H9 (cell line): ENCODE measurements around the gene LASP1. TPM values are rescaled to one million over a fixed set of nuclear protein-coding genes. Genes with fewer than 3 reads are reported as not detected.
A peak's percentile ranks its signal among the peaks of the same experiment; 100 is the strongest.

ENCODE experiments used
- DNase-seq: peaks from one replicate; pipeline ENCODE4 v3.0.0-alpha.2; 2017
- H2AFZ ChIP-seq: one replicate; pipeline ENCODE4 v1.6.1; 2013; ENCODE audit warnings: mild to moderate bottlenecking, low read length, control low read depth, moderate library complexity
- H2AK5ac ChIP-seq: 2 replicates; pipeline ENCODE4 v1.6.1; 2013; ENCODE audit warnings: low read length, control low read depth, mixed read lengths; ENCODE audit not compliant: insufficient read length
- H2BK120ac ChIP-seq: one replicate; pipeline ENCODE4 v1.6.1; 2013; ENCODE audit warnings: low read depth, mild to moderate bottlenecking, low read length, control low read depth, inconsistent platforms; ENCODE audit not compliant: poor library complexity, severe bottlenecking
- H2BK12ac ChIP-seq: 2 replicates; pipeline ENCODE4 v1.6.1; 2013; ENCODE audit warnings: low read length, control low read depth, mixed read lengths, low read depth; ENCODE audit not compliant: insufficient read length
- H2BK15ac ChIP-seq: 2 replicates; pipeline ENCODE4 v1.6.1; 2013; ENCODE audit warnings: low read depth, low read length, control low read depth
- H2BK20ac ChIP-seq: one replicate; pipeline ENCODE4 v1.6.1; 2013; ENCODE audit warnings: low read depth, mild to moderate bottlenecking, low read length, control low read depth, inconsistent platforms; ENCODE audit not compliant: poor library complexity, severe bottlenecking
- H2BK5ac ChIP-seq: 2 replicates; pipeline ENCODE4 v1.6.1; 2013; ENCODE audit warnings: low read length, control low read depth, mixed read lengths; ENCODE audit not compliant: insufficient read length
- H3K14ac ChIP-seq: 2 replicates; pipeline ENCODE4 v1.6.1; 2013; ENCODE audit warnings: low read length, control low read depth; ENCODE audit not compliant: insufficient read depth
- H3K18ac ChIP-seq: 2 replicates; pipeline ENCODE4 v1.6.1; 2013; ENCODE audit warnings: low read depth, mild to moderate bottlenecking, mixed read lengths, low read length, control low read depth; ENCODE audit not compliant: insufficient read length
- H3K23ac ChIP-seq: 2 replicates; pipeline ENCODE4 v1.6.1; 2013; ENCODE audit warnings: low read length, control low read depth, mixed read lengths, low read depth; ENCODE audit not compliant: insufficient read length
- H3K23me2 ChIP-seq: 2 replicates; pipeline ENCODE4 v1.6.1; 2013; ENCODE audit warnings: low read depth, mild to moderate bottlenecking, mixed read lengths, low read length, control low read depth; ENCODE audit not compliant: insufficient read length, poor library complexity, severe bottlenecking
- H3K27ac ChIP-seq: 2 replicates; pipeline ENCODE4 v1.5.1; 2013; ENCODE audit warnings: low read length, control low read depth, mixed read lengths, low read depth; ENCODE audit not compliant: insufficient read length
- H3K27me3 ChIP-seq: 2 replicates; pipeline ENCODE4 v1.6.1; 2013; ENCODE audit warnings: low read length, control low read depth, inconsistent platforms; ENCODE audit not compliant: insufficient read depth
- H3K4ac ChIP-seq: 2 replicates; pipeline ENCODE4 v1.6.1; 2013; ENCODE audit warnings: low read depth, mild to moderate bottlenecking, control low read depth, inconsistent platforms, low read length, moderate library complexity
- H3K4me1 ChIP-seq: 2 replicates; pipeline ENCODE4 v1.6.1; 2013; ENCODE audit warnings: low read length, control low read depth, inconsistent platforms; ENCODE audit not compliant: insufficient read depth
- H3K4me2 ChIP-seq: 2 replicates; pipeline ENCODE4 v1.6.1; 2013; ENCODE audit warnings: low read length, control low read depth, mixed read lengths; ENCODE audit not compliant: insufficient read length, insufficient read depth
- H3K56ac ChIP-seq: 2 replicates; pipeline ENCODE4 v1.6.1; 2013; ENCODE audit warnings: low read depth, mild to moderate bottlenecking, mixed read lengths, low read length, control low read depth; ENCODE audit not compliant: insufficient read length
- H3K79me1 ChIP-seq: 2 replicates; pipeline ENCODE4 v1.6.1; 2013; ENCODE audit warnings: low read depth, mild to moderate bottlenecking, moderate library complexity, low read length, control low read depth, inconsistent platforms; ENCODE audit not compliant: insufficient read depth, poor library complexity, severe bottlenecking
- H3K79me2 ChIP-seq: 2 replicates; pipeline ENCODE4 v1.6.1; 2013; ENCODE audit warnings: low read length, control low read depth, inconsistent platforms; ENCODE audit not compliant: insufficient read depth
- H3K9ac ChIP-seq: 2 replicates; pipeline ENCODE4 v1.6.1; 2013; ENCODE audit warnings: low read length, control low read depth, mixed read lengths; ENCODE audit not compliant: insufficient read length; ENCODE audit errors: extremely low read depth
- H3K9me3 ChIP-seq: one replicate; pipeline ENCODE4 v1.6.1; 2013; ENCODE audit warnings: low read depth, low read length, inconsistent platforms; ENCODE audit not compliant: control insufficient read depth
- H3T11ph ChIP-seq: one replicate; pipeline ENCODE4 v1.6.1; 2013; ENCODE audit warnings: mild to moderate bottlenecking, low read length, control low read depth, inconsistent platforms
- H4K20me1 ChIP-seq: one replicate; pipeline ENCODE4 v1.6.1; 2013; ENCODE audit not compliant: control insufficient read depth, insufficient read length, insufficient read depth
- H4K5ac ChIP-seq: 2 replicates; pipeline ENCODE4 v1.6.1; 2013; ENCODE audit warnings: low read depth, mild to moderate bottlenecking, mixed read lengths, low read length, control low read depth; ENCODE audit not compliant: insufficient read length
- H4K8ac ChIP-seq: replicated peaks from 2 replicates; pipeline ENCODE4 v1.6.1; 2013; ENCODE audit warnings: low read length, control low read depth, mixed read lengths, low read depth; ENCODE audit not compliant: insufficient read length
- H4K91ac ChIP-seq: 2 replicates; pipeline ENCODE4 v1.6.1; 2013; ENCODE audit warnings: low read depth, mild to moderate bottlenecking, moderate library complexity, mixed read lengths, low read length, control low read depth; ENCODE audit not compliant: insufficient read length
- H3K27ac Mint-ChIP-seq, 3 experiments: 2 replicates in 2 of 3; 3 replicates in 1 of 3; pipeline ENCODE4 v1.8.0; 2020 to 2021; ENCODE audit warnings: mixed read lengths in 3 of 3, mild to moderate bottlenecking in 1 of 3, moderate library complexity in 1 of 3
- H3K27me3 Mint-ChIP-seq: 2 replicates; pipeline ENCODE4 v1.8.0; 2021; ENCODE audit warnings: low read depth, mild to moderate bottlenecking, moderate library complexity, mixed read lengths
- H3K36me3 Mint-ChIP-seq, 3 experiments: 2 replicates in 2 of 3; 3 replicates in 1 of 3; pipeline ENCODE4 v1.8.0; 2020 to 2021; ENCODE audit warnings: low read depth in 3 of 3, mixed read lengths in 3 of 3; ENCODE audit not compliant: insufficient read depth in 1 of 3
- H3K4me1 Mint-ChIP-seq, 2 experiments: 2 replicates each; pipeline ENCODE4 v1.8.0; 2020; ENCODE audit warnings: mixed read lengths in 2 of 2
- H3K4me3 Mint-ChIP-seq, 2 experiments: 2 replicates in 1 of 2; 3 replicates in 1 of 2; pipeline ENCODE4 v1.8.0; 2020 to 2021; ENCODE audit warnings: mild to moderate bottlenecking in 2 of 2, mixed read lengths in 2 of 2, moderate library complexity in 1 of 2
- H3K9me3 Mint-ChIP-seq, 2 experiments: 2 replicates in 1 of 2; 3 replicates in 1 of 2; pipeline ENCODE4 v1.8.0; 2020; ENCODE audit warnings: mild to moderate bottlenecking in 2 of 2, mixed read lengths in 2 of 2, moderate library complexity in 1 of 2
- WGBS: extraction: QIAGEN DNeasy Blood & Tissue Kit; methylation state at CpG from one replicate; pipeline ENCODE4 v1.1.7; 2013; ENCODE audit warnings: missing lambda C conversion rate, low lambda C conversion rate, mixed read lengths; ENCODE audit not compliant: insufficient read length; ENCODE audit errors: extremely low coverage; 5-methylcytosine and 5-hydroxymethylcytosine counted together
- total RNA-seq: library from RNA; stranded (reverse); gene quantifications from 2 replicates; pipeline ENCODE4 v1.2.1, GENCODE V29; 2021
- TF ChIP-seq, protein P1 (sequence below): fragments of 200-600 bp; sonication (generic); conservative IDR thresholded peaks from 3 replicates; pipeline ENCODE4 v1.8.0; 2021; ENCODE audit warnings: antibody characterized with exemption, mild to moderate bottlenecking

The LASP1 gene
- total RNA-seq, 1 experiment from 2014 or later = 121 TPM

- no peak overlapping the region for H2BK20ac ChIP-seq
- H3K4me1 Mint-ChIP-seq = peaks cover 13 to 18% of the 10 kb centered on the region in 2 experiments
- no peak overlapping the region for H4K91ac ChIP-seq
- H2BK15ac ChIP-seq = no peak overlapping the region
- H3K4me2 ChIP-seq = no peak overlapping the region
- H4K5ac ChIP-seq = no peak overlapping the region
- no peak overlapping the region for H2BK12ac ChIP-seq
- no peaks in the 10 kb centered on the region for H4K20me1 ChIP-seq
- no peak overlapping the region for H2AFZ ChIP-seq
- no peak overlapping the region for H3K27ac ChIP-seq
- no peaks in the 10 kb centered on the region for H3K23me2 ChIP-seq
- no peaks in the 10 kb centered on the region for H3K27me3 ChIP-seq
- H3K23ac ChIP-seq = no peak overlapping the region
- no peaks in the 10 kb centered on the region for H3K79me2 ChIP-seq
- no peak overlapping the region for H2AK5ac ChIP-seq
- H3K4me3 Mint-ChIP-seq = no peak overlapping the region
- no peak overlapping the region for H2BK5ac ChIP-seq
- peaks cover 21 to 58% (median 48%) of the 10 kb centered on the region in 3 experiments for H3K36me3 Mint-ChIP-seq
- H3K9me3 Mint-ChIP-seq = no peaks in the 10 kb centered on the region
- H3K4ac ChIP-seq = no peak overlapping the region
- WGBS = no CpG with 5 or more reads among the region's 37 CpGs
- no peak overlapping the region for H3K9ac ChIP-seq
- H3K27ac Mint-ChIP-seq = peak overlapping the region; percentile 49 to 70 (median 57); a peak in 4 of 7 replicates
- H3K4me1 ChIP-seq = no peaks in the 10 kb centered on the region
- DNase-seq = peak; percentile 77
- TF ChIP-seq, protein P1, sequence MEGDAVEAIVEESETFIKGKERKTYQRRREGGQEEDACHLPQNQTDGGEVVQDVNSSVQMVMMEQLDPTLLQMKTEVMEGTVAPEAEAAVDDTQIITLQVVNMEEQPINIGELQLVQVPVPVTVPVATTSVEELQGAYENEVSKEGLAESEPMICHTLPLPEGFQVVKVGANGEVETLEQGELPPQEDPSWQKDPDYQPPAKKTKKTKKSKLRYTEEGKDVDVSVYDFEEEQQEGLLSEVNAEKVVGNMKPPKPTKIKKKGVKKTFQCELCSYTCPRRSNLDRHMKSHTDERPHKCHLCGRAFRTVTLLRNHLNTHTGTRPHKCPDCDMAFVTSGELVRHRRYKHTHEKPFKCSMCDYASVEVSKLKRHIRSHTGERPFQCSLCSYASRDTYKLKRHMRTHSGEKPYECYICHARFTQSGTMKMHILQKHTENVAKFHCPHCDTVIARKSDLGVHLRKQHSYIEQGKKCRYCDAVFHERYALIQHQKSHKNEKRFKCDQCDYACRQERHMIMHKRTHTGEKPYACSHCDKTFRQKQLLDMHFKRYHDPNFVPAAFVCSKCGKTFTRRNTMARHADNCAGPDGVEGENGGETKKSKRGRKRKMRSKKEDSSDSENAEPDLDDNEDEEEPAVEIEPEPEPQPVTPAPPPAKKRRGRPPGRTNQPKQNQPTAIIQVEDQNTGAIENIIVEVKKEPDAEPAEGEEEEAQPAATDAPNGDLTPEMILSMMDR = peak; percentile 56
- no peak overlapping the region for H3K14ac ChIP-seq
- no peaks in the 10 kb centered on the region for H3K9me3 ChIP-seq
- no peaks in the 10 kb centered on the region for H3K79me1 ChIP-seq
- H3K56ac ChIP-seq = no peak overlapping the region
- no peak overlapping the region for H3K18ac ChIP-seq
- H3K27me3 Mint-ChIP-seq = no peaks in the 10 kb centered on the region; the same call in 1 of the 2 replicates
- H2BK120ac ChIP-seq = no peak overlapping the region
- H4K8ac ChIP-seq = no peak overlapping the region
- no peak overlapping the region for H3T11ph ChIP-seq
These were observed 48.5 kb downstream of the LASP1 start for GRCh38 chr17:38918129-38918913.
